ENCODE measurements around the gene ZNF300.
"Not testable (repeated sequence)": the region's sequence is repeated elsewhere in the genome, so short reads cannot be mapped to it uniquely, and the experiment has no call there.

The ZNF300 gene

GRCh38 chr5:150845185-150845859 is 59.5 kb downstream of the ZNF300 start:
- DNase-seq (ENCODE audit: low read depth) = not testable (repeated sequence)
